H9 (cell line): ENCODE results near the gene PLCD3. TPM values are rescaled to one million over a fixed set of nuclear protein-coding genes. Genes with fewer than 3 reads are reported as not detected.
A peak's percentile ranks its signal among the peaks of the same experiment; 100 is the strongest.

Source experiments
- DNase-seq: peaks from one replicate; pipeline ENCODE4 v3.0.0-alpha.2; 2017
- H2AFZ ChIP-seq: one replicate; pipeline ENCODE4 v1.6.1; 2013; ENCODE audit warnings: mild to moderate bottlenecking, low read length, control low read depth, moderate library complexity
- H2AK5ac ChIP-seq: 2 replicates; pipeline ENCODE4 v1.6.1; 2013; ENCODE audit warnings: low read length, control low read depth, mixed read lengths; ENCODE audit not compliant: insufficient read length
- H2BK120ac ChIP-seq: one replicate; pipeline ENCODE4 v1.6.1; 2013; ENCODE audit warnings: low read depth, mild to moderate bottlenecking, low read length, control low read depth, inconsistent platforms; ENCODE audit not compliant: poor library complexity, severe bottlenecking
- H2BK12ac ChIP-seq: 2 replicates; pipeline ENCODE4 v1.6.1; 2013; ENCODE audit warnings: low read length, control low read depth, mixed read lengths, low read depth; ENCODE audit not compliant: insufficient read length
- H2BK15ac ChIP-seq: 2 replicates; pipeline ENCODE4 v1.6.1; 2013; ENCODE audit warnings: low read depth, low read length, control low read depth
- H2BK20ac ChIP-seq: one replicate; pipeline ENCODE4 v1.6.1; 2013; ENCODE audit warnings: low read depth, mild to moderate bottlenecking, low read length, control low read depth, inconsistent platforms; ENCODE audit not compliant: poor library complexity, severe bottlenecking
- H2BK5ac ChIP-seq: 2 replicates; pipeline ENCODE4 v1.6.1; 2013; ENCODE audit warnings: low read length, control low read depth, mixed read lengths; ENCODE audit not compliant: insufficient read length
- H3K14ac ChIP-seq: 2 replicates; pipeline ENCODE4 v1.6.1; 2013; ENCODE audit warnings: low read length, control low read depth; ENCODE audit not compliant: insufficient read depth
- H3K18ac ChIP-seq: 2 replicates; pipeline ENCODE4 v1.6.1; 2013; ENCODE audit warnings: low read depth, mild to moderate bottlenecking, mixed read lengths, low read length, control low read depth; ENCODE audit not compliant: insufficient read length
- H3K23ac ChIP-seq: 2 replicates; pipeline ENCODE4 v1.6.1; 2013; ENCODE audit warnings: low read length, control low read depth, mixed read lengths, low read depth; ENCODE audit not compliant: insufficient read length
- H3K23me2 ChIP-seq: 2 replicates; pipeline ENCODE4 v1.6.1; 2013; ENCODE audit warnings: low read depth, mild to moderate bottlenecking, mixed read lengths, low read length, control low read depth; ENCODE audit not compliant: insufficient read length, poor library complexity, severe bottlenecking
- H3K27ac ChIP-seq: 2 replicates; pipeline ENCODE4 v1.5.1; 2013; ENCODE audit warnings: low read length, control low read depth, mixed read lengths, low read depth; ENCODE audit not compliant: insufficient read length
- H3K27me3 ChIP-seq: 2 replicates; pipeline ENCODE4 v1.6.1; 2013; ENCODE audit warnings: low read length, control low read depth, inconsistent platforms; ENCODE audit not compliant: insufficient read depth
- H3K4ac ChIP-seq: 2 replicates; pipeline ENCODE4 v1.6.1; 2013; ENCODE audit warnings: low read depth, mild to moderate bottlenecking, control low read depth, inconsistent platforms, low read length, moderate library complexity
- H3K4me1 ChIP-seq: 2 replicates; pipeline ENCODE4 v1.6.1; 2013; ENCODE audit warnings: low read length, control low read depth, inconsistent platforms; ENCODE audit not compliant: insufficient read depth
- H3K4me2 ChIP-seq: 2 replicates; pipeline ENCODE4 v1.6.1; 2013; ENCODE audit warnings: low read length, control low read depth, mixed read lengths; ENCODE audit not compliant: insufficient read length, insufficient read depth
- H3K56ac ChIP-seq: 2 replicates; pipeline ENCODE4 v1.6.1; 2013; ENCODE audit warnings: low read depth, mild to moderate bottlenecking, mixed read lengths, low read length, control low read depth; ENCODE audit not compliant: insufficient read length
- H3K79me1 ChIP-seq: 2 replicates; pipeline ENCODE4 v1.6.1; 2013; ENCODE audit warnings: low read depth, mild to moderate bottlenecking, moderate library complexity, low read length, control low read depth, inconsistent platforms; ENCODE audit not compliant: insufficient read depth, poor library complexity, severe bottlenecking
- H3K79me2 ChIP-seq: 2 replicates; pipeline ENCODE4 v1.6.1; 2013; ENCODE audit warnings: low read length, control low read depth, inconsistent platforms; ENCODE audit not compliant: insufficient read depth
- H3K9ac ChIP-seq: 2 replicates; pipeline ENCODE4 v1.6.1; 2013; ENCODE audit warnings: low read length, control low read depth, mixed read lengths; ENCODE audit not compliant: insufficient read length; ENCODE audit errors: extremely low read depth
- H3K9me3 ChIP-seq: one replicate; pipeline ENCODE4 v1.6.1; 2013; ENCODE audit warnings: low read depth, low read length, inconsistent platforms; ENCODE audit not compliant: control insufficient read depth
- H3T11ph ChIP-seq: one replicate; pipeline ENCODE4 v1.6.1; 2013; ENCODE audit warnings: mild to moderate bottlenecking, low read length, control low read depth, inconsistent platforms
- H4K20me1 ChIP-seq: one replicate; pipeline ENCODE4 v1.6.1; 2013; ENCODE audit not compliant: control insufficient read depth, insufficient read length, insufficient read depth
- H4K5ac ChIP-seq: 2 replicates; pipeline ENCODE4 v1.6.1; 2013; ENCODE audit warnings: low read depth, mild to moderate bottlenecking, mixed read lengths, low read length, control low read depth; ENCODE audit not compliant: insufficient read length
- H4K8ac ChIP-seq: replicated peaks from 2 replicates; pipeline ENCODE4 v1.6.1; 2013; ENCODE audit warnings: low read length, control low read depth, mixed read lengths, low read depth; ENCODE audit not compliant: insufficient read length
- H4K91ac ChIP-seq: 2 replicates; pipeline ENCODE4 v1.6.1; 2013; ENCODE audit warnings: low read depth, mild to moderate bottlenecking, moderate library complexity, mixed read lengths, low read length, control low read depth; ENCODE audit not compliant: insufficient read length
- H3K27ac Mint-ChIP-seq, 3 experiments: 2 replicates in 2 of 3; 3 replicates in 1 of 3; pipeline ENCODE4 v1.8.0; 2020 to 2021; ENCODE audit warnings: mixed read lengths in 3 of 3, mild to moderate bottlenecking in 1 of 3, moderate library complexity in 1 of 3
- H3K27me3 Mint-ChIP-seq: 2 replicates; pipeline ENCODE4 v1.8.0; 2021; ENCODE audit warnings: low read depth, mild to moderate bottlenecking, moderate library complexity, mixed read lengths
- H3K36me3 Mint-ChIP-seq, 3 experiments: 2 replicates in 2 of 3; 3 replicates in 1 of 3; pipeline ENCODE4 v1.8.0; 2020 to 2021; ENCODE audit warnings: low read depth in 3 of 3, mixed read lengths in 3 of 3; ENCODE audit not compliant: insufficient read depth in 1 of 3
- H3K4me1 Mint-ChIP-seq, 2 experiments: 2 replicates each; pipeline ENCODE4 v1.8.0; 2020; ENCODE audit warnings: mixed read lengths in 2 of 2
- H3K4me3 Mint-ChIP-seq, 2 experiments: 2 replicates in 1 of 2; 3 replicates in 1 of 2; pipeline ENCODE4 v1.8.0; 2020 to 2021; ENCODE audit warnings: mild to moderate bottlenecking in 2 of 2, mixed read lengths in 2 of 2, moderate library complexity in 1 of 2
- H3K9me3 Mint-ChIP-seq, 2 experiments: 2 replicates in 1 of 2; 3 replicates in 1 of 2; pipeline ENCODE4 v1.8.0; 2020; ENCODE audit warnings: mild to moderate bottlenecking in 2 of 2, mixed read lengths in 2 of 2, moderate library complexity in 1 of 2
- WGBS: extraction: QIAGEN DNeasy Blood & Tissue Kit; methylation state at CpG from one replicate; pipeline ENCODE4 v1.1.7; 2013; ENCODE audit warnings: missing lambda C conversion rate, low lambda C conversion rate, mixed read lengths; ENCODE audit not compliant: insufficient read length; ENCODE audit errors: extremely low coverage; 5-methylcytosine and 5-hydroxymethylcytosine counted together
- total RNA-seq: library from RNA; stranded (reverse); gene quantifications from 2 replicates; pipeline ENCODE4 v1.2.1, GENCODE V29; 2021
- TF ChIP-seq, protein P1 (sequence below): fragments of 200-600 bp; sonication (generic); conservative IDR thresholded peaks from 3 replicates; pipeline ENCODE4 v1.8.0; 2021; ENCODE audit warnings: antibody characterized with exemption, mild to moderate bottlenecking

Gene PLCD3
- total RNA-seq, 1 experiment from 2014 or later = 41.6 TPM

DNA sequence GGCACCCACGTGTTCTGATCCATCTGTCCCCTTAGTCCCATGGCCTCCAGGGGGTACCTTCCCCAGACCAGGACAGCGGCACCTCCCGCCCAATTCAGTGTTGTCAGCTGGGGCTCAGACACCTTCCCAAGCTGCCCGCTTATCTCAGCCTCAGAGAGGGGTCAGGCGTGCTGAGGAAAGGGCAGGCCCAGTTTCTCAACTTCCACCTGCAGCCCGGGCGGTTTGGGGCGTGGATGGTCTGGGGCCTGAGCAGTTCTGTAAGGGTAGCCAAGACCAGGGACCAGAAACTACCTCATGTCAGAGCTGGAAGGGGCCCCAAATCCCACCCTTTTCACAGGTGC, 5.1 kb downstream of the PLCD3 start:
- no peak overlapping the region for H2BK15ac ChIP-seq
- no peak overlapping the region for H2BK20ac ChIP-seq
- H3T11ph ChIP-seq = no peak overlapping the region
- Mint-ChIP-seq H3K4me3 (no peak overlapping the region), H3K36me3 (no peaks in the 10 kb centered on the region; a peak in 1 of 7 replicates), H3K4me1 (peaks cover 30 to 37% of the 10 kb centered on the region in 2 experiments), H3K27ac (peak overlapping the region in 1 of 3 experiments; percentile 64; a peak in 2 of 7 replicates), H3K27me3 (no peaks in the 10 kb centered on the region; the same call in 1 of the 2 replicates), H3K9me3 (no peaks in the 10 kb centered on the region)
- H3K18ac ChIP-seq = no peak overlapping the region
- no peak overlapping the region for H3K4ac ChIP-seq
- WGBS = no CpG with 5 or more reads among the region's 8 CpGs
- no peak overlapping the region for H3K4me2 ChIP-seq
- no peak overlapping the region for H4K5ac ChIP-seq
- no peaks in the 10 kb centered on the region for H4K20me1 ChIP-seq
- no peak overlapping the region for H3K23ac ChIP-seq
- no peak overlapping the region for H2BK120ac ChIP-seq
- H3K27me3 ChIP-seq = no peaks in the 10 kb centered on the region
- H3K14ac ChIP-seq = no peak overlapping the region; the same call in 1 of the 2 replicates
- H2BK5ac ChIP-seq = no peak overlapping the region
- no peaks in the 10 kb centered on the region; the same call in 1 of the 2 replicates for H3K4me1 ChIP-seq
- H3K9ac ChIP-seq = no peak overlapping the region
- no peak overlapping the region for H2BK12ac ChIP-seq
- no peaks in the 10 kb centered on the region for H3K79me1 ChIP-seq
- no peak overlapping the region for H3K56ac ChIP-seq
- no peak for DNase-seq
- H3K79me2 ChIP-seq = no peaks in the 10 kb centered on the region
- no peaks in the 10 kb centered on the region for H3K9me3 ChIP-seq
- H4K91ac ChIP-seq = no peak overlapping the region
- no peaks in the 10 kb centered on the region for H3K23me2 ChIP-seq
- H4K8ac ChIP-seq = no peak overlapping the region
- no peak overlapping the region for H2AFZ ChIP-seq
- H2AK5ac ChIP-seq = no peak overlapping the region
- no peak overlapping the region for H3K27ac ChIP-seq
- TF ChIP-seq, protein P1, sequence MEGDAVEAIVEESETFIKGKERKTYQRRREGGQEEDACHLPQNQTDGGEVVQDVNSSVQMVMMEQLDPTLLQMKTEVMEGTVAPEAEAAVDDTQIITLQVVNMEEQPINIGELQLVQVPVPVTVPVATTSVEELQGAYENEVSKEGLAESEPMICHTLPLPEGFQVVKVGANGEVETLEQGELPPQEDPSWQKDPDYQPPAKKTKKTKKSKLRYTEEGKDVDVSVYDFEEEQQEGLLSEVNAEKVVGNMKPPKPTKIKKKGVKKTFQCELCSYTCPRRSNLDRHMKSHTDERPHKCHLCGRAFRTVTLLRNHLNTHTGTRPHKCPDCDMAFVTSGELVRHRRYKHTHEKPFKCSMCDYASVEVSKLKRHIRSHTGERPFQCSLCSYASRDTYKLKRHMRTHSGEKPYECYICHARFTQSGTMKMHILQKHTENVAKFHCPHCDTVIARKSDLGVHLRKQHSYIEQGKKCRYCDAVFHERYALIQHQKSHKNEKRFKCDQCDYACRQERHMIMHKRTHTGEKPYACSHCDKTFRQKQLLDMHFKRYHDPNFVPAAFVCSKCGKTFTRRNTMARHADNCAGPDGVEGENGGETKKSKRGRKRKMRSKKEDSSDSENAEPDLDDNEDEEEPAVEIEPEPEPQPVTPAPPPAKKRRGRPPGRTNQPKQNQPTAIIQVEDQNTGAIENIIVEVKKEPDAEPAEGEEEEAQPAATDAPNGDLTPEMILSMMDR = no peak
